ENCODE measurements around the gene MED1.

Gene MED1

DNA sequence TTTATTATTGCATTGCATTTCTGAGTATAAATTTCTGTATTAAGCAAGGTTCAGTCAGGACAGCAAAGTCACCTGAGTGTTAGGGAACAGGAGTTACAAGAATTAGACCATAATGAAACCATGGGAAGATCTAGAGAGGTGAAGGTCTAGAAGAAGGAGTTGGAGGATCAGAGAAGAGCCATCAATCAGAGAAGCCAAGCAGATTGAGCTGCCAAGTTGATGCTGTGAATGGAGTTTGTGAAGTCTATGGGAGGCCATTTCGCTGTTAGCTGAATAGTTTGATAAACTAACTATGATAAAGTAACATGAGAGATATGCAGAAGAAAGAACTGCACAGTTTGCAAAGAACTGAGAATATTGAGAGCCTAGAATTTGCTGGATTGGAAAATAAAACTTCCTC, 90.0 kb downstream of the MED1 start:
- TF ChIP-seq GATA1 (IDR thresholded peaks at IDR 0.05; ENCODE audit: low read depth, low read length) (no peak), POLR2A (IDR thresholded peaks at IDR 0.05; ENCODE audit: low read length) (no peak)

DNA sequence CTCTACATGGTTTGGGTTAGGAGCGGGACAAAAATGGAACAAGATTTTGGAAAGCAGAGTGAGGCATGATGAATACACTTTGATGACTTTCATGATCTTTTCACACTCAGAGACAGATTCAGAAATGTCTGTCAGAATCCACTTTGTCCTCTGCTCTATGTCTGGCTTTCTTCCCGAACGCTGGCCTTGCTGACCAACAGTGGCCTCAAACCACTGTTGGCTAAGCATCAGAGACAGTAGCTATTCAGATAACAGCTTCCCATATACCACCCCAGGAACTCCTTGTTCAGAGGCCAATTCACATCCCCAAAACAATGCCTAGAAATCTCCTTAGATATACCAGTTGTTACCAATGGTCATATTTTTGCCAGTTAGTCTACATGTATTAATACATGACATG, 90.5 kb downstream of the MED1 start:
- TF ChIP-seq GATA1 (IDR thresholded peaks at IDR 0.05; ENCODE audit: low read depth, low read length) (no peak), POLR2A (IDR thresholded peaks at IDR 0.05; ENCODE audit: low read length) (no peak)
- DNase-seq = no peak

More for the DNA sequence above, 90.0 kb downstream of the MED1 start:
- no peak for DNase-seq

DNA sequence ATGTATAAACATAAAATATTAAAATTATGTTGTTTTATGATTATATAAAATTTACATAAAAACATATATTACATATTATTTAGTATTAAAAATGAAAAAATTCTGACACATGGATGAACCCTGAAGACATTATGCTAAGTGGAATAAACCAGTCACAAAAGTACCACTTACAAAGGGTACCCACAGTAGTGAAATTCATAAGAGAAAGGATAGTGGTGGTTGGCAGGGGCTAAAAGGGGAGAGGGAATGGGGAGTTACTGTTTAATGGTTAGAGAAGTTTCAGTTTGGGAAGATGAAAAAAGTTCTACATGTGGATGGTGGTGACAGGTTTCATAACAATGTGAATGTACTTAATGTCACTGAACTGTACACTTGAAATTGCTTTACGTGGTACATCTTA, 91.1 kb downstream of the MED1 start:
- no peak for TF ChIP-seq GATA1 (IDR thresholded peaks at IDR 0.05; ENCODE audit: low read depth, low read length)
- TF ChIP-seq POLR2A (IDR thresholded peaks at IDR 0.05; ENCODE audit: low read length) = no peak
- no peak for DNase-seq

DNA sequence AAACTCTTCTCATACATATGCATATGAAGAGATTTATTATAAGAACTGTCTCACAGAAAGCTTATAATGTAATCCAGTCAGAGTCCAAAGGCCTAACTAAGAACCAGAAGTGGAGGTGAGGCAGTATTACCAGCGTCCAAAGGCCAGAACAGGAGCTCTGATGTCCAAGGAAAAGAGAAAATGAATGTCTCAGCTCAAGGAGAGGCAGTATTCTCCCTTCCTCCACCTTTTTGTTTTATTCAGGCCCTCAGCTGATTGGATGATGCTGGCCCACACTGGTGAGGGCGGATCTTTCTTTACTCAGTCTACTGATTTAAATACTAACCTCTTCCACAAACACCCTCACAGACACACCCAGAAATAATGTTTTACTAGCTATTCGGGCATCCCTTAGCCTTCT, 93.1 kb downstream of the MED1 start:
- no peak for TF ChIP-seq GATA1 (IDR thresholded peaks at IDR 0.05; ENCODE audit: low read depth, low read length)
- TF ChIP-seq POLR2A (IDR thresholded peaks at IDR 0.05; ENCODE audit: low read length) = no peak
- no peak for DNase-seq

DNA sequence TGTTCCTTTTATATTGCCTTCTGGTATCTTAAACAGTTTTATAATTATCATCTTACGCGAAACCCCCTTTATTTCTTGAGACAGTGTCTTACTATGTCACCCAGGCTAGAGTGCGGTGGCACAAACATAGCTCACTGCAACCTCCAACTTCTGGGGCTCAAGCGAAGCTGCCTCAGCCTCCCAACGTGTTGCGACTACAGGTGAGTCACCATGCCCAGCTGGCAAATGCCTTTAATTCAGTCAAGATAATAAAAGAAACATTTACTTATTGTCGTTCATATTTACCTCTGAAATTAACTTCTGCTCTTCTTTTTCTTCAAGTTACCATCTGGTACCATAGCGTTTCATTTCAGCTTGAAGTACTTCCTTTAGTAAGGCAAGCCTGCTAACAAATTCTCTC, 93.6 kb downstream of the MED1 start:
- DNase-seq = no peak

More for the DNA sequence above, 93.6 kb downstream of the MED1 start:
- TF ChIP-seq POLR2A (IDR thresholded peaks at IDR 0.05; ENCODE audit: low read length) = no peak
- TF ChIP-seq GATA1 (IDR thresholded peaks at IDR 0.05; ENCODE audit: low read depth, low read length) = no peak

All from erythroblast (primary cell).